GM21381 (cell line): ENCODE measurements around the gene SGSM1.

Experiments used
- ATAC-seq: cut with Tn5 transposase; IDR thresholded peaks from one replicate; pipeline ENCODE4 v1.9.1; 2021; ENCODE audit warnings: mild to moderate bottlenecking, moderate library complexity; ENCODE audit not compliant: unreplicated experiment

SGSM1 gene, protein sequence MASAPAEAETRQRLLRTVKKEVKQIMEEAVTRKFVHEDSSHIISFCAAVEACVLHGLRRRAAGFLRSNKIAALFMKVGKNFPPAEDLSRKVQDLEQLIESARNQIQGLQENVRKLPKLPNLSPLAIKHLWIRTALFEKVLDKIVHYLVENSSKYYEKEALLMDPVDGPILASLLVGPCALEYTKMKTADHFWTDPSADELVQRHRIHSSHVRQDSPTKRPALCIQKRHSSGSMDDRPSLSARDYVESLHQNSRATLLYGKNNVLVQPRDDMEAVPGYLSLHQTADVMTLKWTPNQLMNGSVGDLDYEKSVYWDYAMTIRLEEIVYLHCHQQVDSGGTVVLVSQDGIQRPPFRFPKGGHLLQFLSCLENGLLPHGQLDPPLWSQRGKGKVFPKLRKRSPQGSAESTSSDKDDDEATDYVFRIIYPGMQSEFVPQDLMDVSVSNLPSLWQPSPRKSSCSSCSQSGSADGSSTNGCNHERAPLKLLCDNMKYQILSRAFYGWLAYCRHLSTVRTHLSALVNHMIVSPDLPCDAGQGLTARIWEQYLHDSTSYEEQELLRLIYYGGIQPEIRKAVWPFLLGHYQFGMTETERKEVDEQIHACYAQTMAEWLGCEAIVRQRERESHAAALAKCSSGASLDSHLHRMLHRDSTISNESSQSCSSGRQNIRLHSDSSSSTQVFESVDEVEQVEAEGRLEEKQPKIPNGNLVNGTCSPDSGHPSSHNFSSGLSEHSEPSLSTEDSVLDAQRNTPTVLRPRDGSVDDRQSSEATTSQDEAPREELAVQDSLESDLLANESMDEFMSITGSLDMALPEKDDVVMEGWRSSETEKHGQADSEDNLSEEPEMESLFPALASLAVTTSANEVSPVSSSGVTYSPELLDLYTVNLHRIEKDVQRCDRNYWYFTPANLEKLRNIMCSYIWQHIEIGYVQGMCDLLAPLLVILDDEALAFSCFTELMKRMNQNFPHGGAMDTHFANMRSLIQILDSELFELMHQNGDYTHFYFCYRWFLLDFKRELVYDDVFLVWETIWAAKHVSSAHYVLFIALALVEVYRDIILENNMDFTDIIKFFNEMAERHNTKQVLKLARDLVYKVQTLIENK

DNA sequence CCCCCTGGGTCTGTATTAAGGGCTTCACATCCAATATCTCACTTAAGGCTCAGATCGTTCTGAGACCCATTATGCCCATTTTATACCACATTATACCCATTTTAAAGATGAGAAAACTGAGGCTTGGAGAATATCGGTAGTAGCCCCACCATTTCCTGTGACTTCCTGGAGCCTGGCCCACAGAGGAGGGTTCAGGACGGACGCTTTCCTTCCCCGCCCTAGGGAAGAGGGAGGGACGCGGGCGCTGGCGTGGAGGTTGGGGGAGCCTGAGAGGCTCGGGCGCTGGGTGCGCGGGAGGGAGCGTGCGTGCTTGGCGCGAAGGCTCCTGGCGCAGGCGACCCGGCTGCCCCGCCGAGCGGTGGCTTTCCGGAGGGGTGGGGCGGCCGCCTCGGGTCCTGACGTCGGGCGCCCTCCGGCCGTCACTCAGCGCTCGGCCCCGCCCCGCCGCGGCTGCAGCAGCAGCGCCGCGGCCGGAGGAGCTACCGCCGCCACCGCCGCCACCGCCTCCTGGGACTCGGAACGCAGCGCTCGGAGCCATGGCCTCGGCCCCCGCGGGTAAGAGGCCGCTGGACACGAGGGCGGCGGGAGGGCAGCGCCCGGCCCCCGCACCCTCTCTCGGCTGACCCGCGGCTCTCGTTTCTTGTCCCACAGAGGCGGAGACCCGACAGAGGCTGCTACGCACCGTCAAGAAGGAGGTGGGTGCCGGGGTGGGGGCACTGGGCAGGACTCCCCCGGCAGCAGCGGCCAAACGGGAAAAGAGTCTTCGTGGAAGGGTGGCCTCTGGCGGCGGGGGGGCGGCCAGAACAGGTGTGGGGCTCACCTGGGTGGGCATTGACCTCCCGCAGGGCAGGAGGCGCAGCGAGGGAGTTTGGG, at the start of gene SGSM1:
SGSM1 (plus strand) TSS at position 422 of the 873 bp plus-strand sequence; CDS start at position 537, 115 bp downstream.
- no peak for ATAC-seq

DNA sequence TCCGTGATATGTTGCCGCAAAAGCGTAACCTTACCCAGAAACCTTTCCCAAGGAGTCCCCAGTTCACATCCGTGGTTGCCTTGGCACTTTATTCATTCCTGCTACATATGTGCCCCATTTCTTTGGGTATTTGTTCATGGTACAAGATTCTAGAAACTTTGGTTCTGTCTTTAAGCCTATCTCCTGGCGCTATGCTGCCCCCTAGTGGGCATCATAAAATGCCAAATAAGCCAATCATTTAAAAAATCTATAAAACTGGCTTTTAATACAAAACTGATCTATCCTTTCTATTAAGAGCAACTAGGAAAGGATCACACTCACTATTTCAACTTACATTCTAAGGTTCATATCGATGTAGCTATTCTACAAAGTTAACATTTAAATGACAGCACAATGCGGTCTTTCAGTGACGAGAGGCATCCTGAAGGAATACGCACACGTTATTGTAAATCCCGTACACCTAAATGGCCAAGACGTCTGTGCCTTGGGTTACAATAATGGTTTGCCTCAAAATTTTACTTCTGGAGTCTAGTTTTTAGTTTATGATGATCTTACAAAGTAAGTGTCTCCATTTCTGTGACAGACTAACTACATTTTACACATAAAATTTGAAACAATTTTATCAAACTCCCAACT, 47.7 kb upstream of the SGSM1 start:
- ATAC-seq = no peak

DNA sequence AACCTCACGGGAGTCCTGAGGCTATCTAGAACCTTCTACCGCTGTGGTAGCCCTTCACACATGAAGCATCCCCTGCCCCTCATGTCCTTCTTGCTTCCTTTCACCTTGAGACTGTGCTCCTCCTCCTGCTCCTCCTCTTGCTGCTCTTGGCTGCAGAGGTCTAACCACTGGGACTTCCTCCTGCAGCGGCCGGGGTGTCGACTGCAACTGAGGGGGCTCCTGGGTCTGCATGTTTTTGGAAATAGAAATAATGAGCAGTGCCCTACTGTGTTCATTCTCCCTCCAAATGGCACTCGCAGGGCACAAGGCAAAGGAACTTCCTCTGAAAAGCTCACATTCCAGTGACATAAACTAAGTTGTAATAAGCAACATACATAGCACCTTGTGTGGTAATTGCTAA, 46.2 kb upstream of the SGSM1 start:
- no peak for ATAC-seq

DNA sequence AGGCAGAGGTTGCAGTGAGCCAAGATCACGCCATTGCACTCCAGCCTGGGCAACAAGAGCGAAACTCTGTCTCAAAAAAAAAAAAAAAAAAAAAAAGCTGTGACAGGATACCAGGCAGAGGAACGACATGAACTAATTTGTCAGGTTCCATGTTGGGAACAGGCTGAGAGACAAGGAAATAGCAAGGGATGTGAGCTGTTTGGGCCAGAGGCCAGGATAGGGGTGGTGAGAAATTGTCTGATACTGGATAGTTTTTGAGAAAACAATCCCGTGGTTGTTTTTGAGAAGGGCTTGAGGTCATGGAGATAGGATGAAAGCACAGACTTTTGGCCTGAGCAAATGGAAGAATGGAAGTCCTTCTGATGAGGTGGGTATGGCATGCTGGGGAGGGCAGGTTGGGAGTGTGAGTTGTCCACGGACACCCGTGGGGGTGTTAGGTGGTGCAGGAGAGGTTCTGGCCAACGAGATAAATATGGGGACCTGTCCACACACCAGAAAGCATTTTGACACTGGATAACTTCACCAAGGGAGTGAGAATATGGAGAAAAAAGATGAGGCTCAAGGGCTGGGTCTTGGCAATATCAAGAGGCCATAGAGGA, 45.2 kb upstream of the SGSM1 start:
- no peak for ATAC-seq

DNA sequence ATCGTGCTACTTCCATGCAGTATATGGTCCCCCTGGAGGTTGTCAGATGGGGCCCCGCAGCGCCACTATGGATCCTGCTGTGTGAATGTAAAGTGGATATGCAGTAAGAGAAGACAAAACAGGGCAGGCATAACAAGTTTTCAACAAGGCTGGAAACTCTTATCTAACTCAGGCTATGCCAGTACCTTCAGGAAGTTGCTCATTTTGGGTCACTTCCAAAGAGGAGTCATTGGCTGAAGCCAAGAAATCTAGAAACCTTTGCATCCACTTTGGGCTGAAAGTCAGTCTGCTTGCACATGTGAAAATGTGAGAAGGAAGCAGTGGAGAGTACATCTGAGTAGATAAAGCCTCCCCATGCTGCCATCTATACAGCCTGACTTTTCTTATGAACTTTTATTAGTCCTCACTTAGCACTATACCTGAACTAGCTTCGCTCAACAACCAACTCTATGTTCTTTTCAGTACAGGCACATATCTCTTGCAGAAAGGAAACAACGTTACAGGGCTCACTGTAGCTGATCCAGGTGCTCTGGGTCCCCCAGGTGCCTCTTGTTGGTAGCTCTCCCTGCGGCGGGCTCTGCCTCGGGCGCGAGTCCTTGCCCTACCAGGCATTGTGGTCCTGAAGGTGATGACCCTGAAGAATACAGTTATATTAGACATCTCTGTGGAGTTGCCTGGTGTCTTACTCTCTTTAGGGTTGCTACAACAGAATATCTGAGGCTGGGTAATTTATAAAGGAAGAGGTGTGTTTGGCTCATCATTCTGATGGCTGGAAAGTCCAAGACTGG, 43.9 kb upstream of the SGSM1 start:
- ATAC-seq = no peak

DNA sequence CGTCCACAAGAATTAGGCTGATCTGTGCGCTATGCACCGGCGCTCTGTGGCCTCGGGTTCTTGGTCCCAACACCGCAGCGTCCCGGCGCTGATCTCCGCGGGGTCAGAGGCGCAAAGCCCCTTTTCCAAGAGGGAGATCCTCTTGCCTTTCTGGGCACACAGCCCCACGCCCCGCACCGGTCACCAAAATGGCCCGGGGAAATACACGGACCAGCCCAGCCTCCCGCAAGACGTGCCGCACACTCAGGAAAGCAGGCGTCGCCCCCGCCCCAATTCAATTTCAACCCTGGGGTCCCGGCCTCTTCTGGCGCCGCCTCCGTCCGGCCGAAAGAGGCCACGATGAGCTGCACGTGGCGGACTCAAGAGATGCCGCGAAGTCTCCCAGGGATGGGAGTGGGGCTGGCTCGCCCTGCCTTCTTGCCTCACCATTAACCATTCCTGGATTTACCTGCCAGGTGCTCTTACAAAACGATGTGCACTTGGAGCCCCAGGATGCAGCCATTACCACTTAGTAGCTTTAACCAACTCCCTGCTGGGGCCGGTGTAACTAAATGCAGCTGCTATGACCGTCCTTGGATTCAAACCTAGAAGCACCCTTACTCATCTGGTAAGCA, 42.0 kb upstream of the SGSM1 start:
- ATAC-seq = no peak

DNA sequence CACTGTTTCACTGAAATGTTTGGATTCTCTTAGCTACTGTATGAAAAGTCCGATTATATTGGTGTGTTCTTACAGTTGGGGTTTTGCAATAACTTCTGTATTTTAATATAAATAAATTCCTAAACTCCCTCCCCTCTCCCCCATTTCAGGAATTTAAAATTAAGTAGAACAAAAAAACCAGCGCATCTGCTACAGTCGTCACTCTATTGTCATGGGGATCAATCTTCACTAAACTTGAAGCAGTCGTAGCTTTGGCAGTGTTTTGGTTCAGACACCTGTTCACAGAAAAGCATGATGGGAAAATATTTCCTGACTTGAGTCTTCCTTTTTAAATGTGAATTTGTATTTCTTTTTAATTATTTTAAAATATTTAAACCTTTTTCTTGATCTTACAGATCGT, 40.8 kb upstream of the SGSM1 start:
- no peak for ATAC-seq

DNA sequence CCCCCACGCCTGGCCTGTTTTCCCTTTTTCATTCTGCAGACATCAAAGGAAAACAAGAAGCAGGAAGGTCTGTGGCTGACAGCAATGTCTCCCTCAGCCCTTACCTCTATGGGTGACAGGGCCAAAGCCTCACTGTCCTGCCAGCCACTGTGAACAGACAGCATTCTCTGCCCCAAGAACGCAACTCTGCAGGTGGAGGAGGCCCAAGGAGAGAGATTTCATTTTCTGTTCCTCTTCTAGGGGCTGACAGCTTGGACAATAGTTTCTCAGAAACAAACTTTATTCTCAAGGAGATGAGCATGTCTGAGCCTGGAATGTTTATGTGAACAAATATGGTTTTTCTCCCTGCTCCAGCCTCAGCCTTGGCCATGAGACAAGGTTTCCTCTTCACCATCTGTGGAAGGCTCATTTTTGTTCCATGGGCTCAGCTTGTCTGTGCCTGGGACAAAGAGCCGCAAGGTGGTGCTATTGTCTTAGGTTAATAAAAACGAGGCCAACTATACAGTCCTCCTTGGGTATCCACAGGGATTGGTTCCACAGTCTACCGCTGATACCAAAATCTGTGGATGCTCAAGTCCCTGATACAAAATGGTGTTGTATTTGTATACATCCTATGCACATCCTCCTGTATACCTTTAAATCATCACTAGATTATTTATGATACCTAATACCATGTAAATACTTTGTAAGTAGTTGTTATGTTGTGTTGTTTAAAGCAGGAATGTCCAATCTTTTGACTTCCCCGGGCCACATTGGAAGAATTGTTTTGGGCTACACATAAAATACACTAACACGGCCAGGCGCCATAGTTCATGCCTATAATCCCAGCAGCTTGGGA, 37.3 kb upstream of the SGSM1 start:
- no peak for ATAC-seq

DNA sequence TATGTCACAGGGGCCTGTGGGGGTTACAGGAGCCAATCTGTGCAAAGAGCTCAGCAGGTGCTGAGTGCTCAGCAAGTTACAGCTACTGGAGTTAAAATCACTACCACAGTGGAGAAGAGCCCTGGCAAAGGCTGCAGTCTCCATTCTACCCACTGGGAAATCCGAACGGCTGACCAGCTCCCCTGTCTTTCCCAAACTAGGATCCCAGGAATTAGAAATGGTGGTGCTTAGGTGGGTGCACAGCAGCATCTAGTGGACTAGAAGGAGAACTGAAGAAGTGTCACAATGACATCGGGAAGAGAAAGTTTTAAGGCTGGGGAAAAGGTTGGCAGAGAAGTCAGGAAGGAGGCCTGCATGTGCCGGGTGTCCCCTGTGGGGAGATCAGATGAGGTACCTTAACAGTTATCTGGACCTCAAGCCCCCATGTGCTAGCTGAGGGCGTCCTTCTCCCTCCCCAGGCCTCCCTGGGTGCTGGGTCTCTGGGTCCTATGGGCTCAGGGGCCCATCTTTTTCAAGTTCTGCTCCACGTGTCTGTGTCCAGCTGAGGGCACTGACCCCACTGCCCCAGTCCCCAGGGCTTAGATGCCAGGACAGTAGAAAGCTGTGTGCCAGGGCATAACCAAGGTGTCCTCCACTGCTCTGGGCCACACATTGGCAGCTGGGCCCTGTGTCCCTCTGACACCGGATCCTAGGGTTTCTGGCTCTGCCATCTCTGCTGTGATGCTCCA, 33.4 kb upstream of the SGSM1 start:
- no peak for ATAC-seq

DNA sequence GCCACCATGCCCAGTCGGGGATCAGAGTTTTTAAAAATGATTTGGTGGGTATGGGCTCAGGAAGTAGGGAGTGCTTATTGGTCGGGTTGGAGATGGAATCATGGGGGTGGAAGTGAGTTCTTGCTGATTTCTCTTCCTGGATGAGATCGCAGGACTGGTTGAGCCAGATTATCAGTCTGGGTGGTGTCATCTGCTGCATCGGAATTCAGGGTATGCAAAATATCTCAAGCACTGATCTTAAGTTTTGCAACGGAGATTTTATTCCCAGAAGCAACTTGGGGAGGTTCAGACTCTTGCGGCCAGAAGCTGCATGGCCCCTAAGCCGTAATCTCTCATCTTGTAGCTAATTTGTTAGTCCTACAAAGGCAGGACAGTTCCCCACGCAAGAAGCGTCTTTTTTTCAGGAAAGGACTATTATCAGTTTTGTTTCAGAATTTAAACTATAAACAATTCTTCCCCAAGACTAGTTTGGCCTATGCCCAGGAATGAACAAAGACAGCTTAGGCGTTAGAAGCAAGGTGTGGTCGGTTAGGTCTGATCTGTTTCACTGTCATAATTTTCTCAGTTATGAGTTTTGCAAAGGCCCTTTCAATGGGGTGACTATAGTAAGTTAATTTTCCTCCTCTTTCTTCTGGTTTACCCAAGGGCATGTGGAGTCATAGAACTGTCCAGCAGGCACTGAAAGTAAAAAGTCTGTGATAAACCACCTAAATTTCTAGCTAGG, 30.1 kb upstream of the SGSM1 start:
- ATAC-seq = no peak

DNA sequence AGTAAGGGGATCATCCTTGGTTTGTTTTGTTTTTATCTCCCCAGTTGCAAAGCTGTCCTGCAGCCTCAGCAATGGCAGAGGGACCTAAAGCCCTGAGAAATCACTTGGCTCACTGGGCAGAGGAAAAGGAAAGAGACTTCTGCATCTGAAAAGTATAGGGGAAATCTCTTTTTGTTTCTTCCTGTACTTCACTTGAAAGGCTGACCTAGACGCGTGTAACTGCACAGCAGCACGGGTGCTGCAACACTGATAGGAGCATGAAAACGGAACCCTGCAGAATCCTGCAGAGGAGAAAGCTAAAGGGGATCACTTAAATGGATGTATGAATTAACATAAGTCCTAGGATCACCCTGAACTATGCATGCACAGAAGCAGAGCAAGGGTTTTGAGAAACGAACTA, 29.5 kb upstream of the SGSM1 start:
- no peak for ATAC-seq

DNA sequence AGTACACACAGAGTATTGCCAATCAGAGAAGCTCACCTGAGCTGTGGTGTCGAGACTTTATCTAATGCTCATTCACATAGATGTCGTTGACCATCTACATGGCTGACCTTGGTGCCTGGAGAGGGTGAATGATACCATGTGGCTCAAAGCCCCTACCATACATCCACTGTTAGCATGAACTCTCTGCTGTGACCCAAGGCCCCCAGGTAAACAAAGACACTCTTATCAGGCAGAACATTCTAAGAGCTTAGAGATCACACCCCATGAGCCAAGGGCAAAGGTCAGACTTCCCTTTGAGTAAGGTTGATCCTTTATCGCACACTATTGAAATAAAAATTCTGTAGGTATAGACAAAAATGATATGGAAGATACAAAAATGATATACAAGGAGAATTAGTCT, 16.5 kb upstream of the SGSM1 start:
- ATAC-seq = no peak

DNA sequence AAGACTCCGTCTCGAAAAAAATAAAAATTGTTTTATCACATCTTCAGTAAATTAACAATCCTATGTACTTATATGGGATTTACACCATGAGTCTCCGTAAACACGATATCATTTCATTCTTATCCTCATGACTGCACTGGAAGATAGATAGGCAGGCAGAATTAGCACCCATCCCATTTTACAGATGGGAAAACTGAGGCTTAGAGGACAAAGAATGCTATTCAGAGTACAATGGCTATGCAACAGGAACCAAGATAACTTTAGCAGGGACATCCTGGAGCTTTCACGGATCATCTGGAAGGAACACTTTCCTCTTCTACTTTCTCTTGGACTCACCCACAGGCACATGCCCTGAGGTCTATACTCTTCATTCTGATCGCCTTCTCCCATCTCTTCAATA, 14.6 kb upstream of the SGSM1 start:
- no peak for ATAC-seq

DNA sequence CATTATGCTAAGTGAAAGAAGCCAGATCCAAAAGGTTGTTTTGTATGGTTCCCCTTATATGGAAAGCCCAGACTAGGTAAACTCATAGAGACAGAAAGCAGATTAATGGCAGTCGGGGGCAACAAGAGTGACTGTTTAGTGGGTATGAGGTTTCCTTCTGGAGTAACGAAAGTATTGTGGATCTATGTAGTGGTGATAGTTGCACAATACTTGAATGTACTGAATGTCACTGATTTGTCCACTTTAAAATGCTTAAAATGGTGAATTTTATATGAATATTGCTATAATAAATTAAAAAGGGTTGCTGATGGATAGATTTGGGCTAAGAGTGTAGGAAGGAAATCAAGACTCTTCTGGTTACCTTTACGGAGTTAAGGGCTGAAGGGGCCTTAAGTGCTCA, 10.0 kb upstream of the SGSM1 start:
- ATAC-seq = no peak

DNA sequence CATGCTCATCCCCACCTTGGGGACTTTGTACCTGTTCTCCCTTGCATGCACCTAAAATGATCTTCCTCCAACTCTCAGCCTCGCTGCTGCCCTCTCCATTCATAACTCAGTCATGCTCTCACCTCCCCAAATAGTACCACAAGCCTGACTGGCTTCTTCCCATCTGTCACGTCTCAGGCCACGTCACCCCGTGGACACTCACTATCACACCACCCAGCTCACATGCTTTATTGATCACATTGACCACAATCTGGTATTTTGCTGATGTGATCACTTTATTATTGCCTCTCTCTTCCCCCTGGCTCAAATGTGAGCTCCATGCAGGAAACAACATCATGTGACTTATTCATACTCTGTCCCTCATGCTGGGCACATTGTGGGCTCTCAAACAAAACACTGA, 9.2 kb upstream of the SGSM1 start:
- ATAC-seq = no peak

DNA sequence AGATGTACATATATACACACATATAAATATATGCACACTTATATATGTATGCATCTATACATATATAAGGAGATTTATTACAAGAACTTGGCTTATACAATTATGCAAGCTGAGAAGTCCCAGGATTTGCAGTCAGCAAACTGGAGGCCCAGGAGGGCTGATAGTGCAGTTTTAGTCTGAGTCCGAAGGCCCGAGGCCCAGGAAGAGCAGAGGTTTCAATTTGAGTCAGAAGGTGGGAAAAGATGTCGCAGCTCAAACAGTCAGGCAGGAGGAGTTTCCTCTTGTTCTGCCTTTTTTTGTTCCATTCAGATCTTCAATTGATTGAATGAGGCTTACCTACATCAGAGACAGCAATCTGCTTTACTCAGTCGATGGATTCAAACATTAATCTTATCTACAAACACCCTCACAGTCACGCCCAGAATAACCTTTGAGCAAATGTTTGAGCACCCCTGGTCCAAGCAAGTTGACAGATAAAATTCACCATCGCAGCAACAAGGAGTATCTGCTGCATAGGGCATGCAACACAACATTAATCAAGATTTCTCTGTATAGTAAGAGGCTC, 4.0 kb upstream of the SGSM1 start:
- no peak for ATAC-seq
